GM23338 (cell line): ENCODE data around the gene IL15RA.

Experiments used
- POLR2AphosphoS5 ChIP-seq: IDR thresholded peaks from 2 replicates; pipeline ENCODE4 v1.6.1; 2016; ENCODE audit warnings: antibody characterized with exemption, low read depth
- TF ChIP-seq, protein P1 (sequence below), 2 experiments: fragments of 200-600 bp in 1 of 2; sonication (generic) in 1 of 2; conservative IDR thresholded peaks; 2 replicates each; pipeline versions ENCODE4 v1.5.1 to v1.6.1; 2016 to 2017; ENCODE audit warnings: antibody characterized with exemption in 2 of 2, low read depth in 2 of 2, mild to moderate bottlenecking in 2 of 2, moderate library complexity in 1 of 2

DNA sequence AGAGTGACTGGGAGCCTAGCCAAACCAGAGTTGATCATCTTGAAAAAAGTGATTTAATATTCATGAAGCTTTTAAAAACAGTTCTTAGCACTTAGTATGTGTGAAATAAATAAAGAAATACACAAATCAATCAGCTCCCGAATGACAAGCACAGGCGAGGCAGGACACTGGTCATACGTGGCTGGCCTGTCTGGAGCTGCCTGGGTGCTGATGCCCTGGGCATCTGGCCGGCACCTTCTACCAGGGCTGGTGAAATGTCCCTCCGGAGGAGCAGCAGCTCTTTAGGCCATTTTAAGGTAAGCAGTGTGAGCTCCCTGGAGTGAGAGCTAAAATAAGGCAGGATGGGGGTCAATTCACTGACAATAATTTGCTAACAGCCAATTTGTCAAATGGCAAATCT lies 23.7 kb downstream of the IL15RA start:
- TF ChIP-seq, protein P1, sequence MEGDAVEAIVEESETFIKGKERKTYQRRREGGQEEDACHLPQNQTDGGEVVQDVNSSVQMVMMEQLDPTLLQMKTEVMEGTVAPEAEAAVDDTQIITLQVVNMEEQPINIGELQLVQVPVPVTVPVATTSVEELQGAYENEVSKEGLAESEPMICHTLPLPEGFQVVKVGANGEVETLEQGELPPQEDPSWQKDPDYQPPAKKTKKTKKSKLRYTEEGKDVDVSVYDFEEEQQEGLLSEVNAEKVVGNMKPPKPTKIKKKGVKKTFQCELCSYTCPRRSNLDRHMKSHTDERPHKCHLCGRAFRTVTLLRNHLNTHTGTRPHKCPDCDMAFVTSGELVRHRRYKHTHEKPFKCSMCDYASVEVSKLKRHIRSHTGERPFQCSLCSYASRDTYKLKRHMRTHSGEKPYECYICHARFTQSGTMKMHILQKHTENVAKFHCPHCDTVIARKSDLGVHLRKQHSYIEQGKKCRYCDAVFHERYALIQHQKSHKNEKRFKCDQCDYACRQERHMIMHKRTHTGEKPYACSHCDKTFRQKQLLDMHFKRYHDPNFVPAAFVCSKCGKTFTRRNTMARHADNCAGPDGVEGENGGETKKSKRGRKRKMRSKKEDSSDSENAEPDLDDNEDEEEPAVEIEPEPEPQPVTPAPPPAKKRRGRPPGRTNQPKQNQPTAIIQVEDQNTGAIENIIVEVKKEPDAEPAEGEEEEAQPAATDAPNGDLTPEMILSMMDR (conservative IDR thresholded peaks at IDR 0.05; ENCODE audit: low read depth in 2 of 2) = no peak
- no peak for TF ChIP-seq POLR2AphosphoS5
